ENCODE data around the gene SMARCA4.

- TF ChIP-seq CTCF (conservative IDR thresholded peaks at IDR 0.05; ENCODE audit: low read length) (no peak), EZH2phosphoT487 (IDR thresholded peaks at IDR 0.05; ENCODE audit: borderline replicate concordance) (no peak)
Measured at GRCh38 chr19:10952809-10953208, 8.0 kb upstream of the SMARCA4 start.

All from Loucy (cell line).